ENCODE measurements around the gene SEMA5B. TPM values are rescaled to one million over a fixed set of nuclear protein-coding genes. Genes with fewer than 3 reads are reported as not detected.

SEMA5B gene
- total and polyA plus RNA-seq, 9 of the 15 experiments (the other 6 are each of a cell fraction or from before 2014, with no cell fraction given): not detected

DNA sequence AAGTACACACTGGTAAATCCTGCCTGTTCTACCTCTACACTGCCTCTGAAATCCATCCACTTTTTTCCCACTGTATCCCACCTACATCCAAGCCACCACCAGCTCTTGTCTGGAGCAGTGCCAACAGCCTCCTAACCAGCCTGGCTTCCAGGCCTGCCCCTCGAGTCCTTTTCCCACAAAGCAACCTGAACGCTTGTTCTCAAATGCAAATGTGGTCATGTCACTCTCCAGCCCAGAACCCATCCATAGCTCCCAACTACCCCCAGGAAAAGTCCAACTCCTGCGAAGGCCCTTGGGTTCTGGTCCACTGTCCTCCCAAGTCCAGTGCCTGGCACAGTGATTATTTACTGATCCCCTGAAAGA, 83.8 kb downstream of the SEMA5B start:
- WGBS (ENCODE audit: insufficient coverage, low coverage, missing lambda C conversion rate): 0% methylated on average over 2 of the region's 3 CpGs
- BruUV-seq (replicated peaks): no TSS peak
- in situ Hi-C loops (cut with MboI): loop anchor here (10.0 kb wide), 1 partner anchor 869 kb away; no protein-coding TSS in a partner anchor

More for the DNA sequence above, 83.8 kb downstream of the SEMA5B start:
- no peak for DNase-seq (ENCODE audit: extremely low read depth in 1 of 4, low spot score in 3 of 4)
- TF ChIP-seq ZNF561 (CRISPR knock-in tag; conservative IDR thresholded peaks at IDR 0.05) (no peak), BRF1 (IDR thresholded peaks at IDR 0.05; ENCODE audit: borderline replicate concordance, extremely low read depth, insufficient read length) (no peak), EHMT2 (IDR thresholded peaks at IDR 0.05) (no peak), JUN (IDR thresholded peaks at IDR 0.05; ENCODE audit: borderline replicate concordance, low read depth, low read length) (no peak), JUN (CRISPR knock-in tag; IDR thresholded peaks at IDR 0.05; ENCODE audit: borderline replicate concordance) (no peak), PHF20 (IDR thresholded peaks at IDR 0.05; ENCODE audit: partially characterized antibody) (no peak), PPARD (CRISPR knock-in tag; IDR thresholded peaks at IDR 0.05) (no peak)
- TF ChIP-seq, protein P1, sequence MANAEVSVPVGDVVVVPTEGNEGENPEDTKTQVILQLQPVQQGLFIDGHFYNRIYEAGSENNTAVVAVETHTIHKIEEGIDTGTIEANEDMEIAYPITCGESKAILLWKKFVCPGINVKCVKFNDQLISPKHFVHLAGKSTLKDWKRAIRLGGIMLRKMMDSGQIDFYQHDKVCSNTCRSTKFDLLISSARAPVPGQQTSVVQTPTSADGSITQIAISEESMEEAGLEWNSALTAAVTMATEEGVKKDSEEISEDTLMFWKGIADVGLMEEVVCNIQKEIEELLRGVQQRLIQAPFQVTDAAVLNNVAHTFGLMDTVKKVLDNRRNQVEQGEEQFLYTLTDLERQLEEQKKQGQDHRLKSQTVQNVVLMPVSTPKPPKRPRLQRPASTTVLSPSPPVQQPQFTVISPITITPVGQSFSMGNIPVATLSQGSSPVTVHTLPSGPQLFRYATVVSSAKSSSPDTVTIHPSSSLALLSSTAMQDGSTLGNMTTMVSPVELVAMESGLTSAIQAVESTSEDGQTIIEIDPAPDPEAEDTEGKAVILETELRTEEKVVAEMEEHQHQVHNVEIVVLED (CRISPR knock-in tag; IDR thresholded peaks at IDR 0.05): no peak
- TF ChIP-seq, protein P2, sequence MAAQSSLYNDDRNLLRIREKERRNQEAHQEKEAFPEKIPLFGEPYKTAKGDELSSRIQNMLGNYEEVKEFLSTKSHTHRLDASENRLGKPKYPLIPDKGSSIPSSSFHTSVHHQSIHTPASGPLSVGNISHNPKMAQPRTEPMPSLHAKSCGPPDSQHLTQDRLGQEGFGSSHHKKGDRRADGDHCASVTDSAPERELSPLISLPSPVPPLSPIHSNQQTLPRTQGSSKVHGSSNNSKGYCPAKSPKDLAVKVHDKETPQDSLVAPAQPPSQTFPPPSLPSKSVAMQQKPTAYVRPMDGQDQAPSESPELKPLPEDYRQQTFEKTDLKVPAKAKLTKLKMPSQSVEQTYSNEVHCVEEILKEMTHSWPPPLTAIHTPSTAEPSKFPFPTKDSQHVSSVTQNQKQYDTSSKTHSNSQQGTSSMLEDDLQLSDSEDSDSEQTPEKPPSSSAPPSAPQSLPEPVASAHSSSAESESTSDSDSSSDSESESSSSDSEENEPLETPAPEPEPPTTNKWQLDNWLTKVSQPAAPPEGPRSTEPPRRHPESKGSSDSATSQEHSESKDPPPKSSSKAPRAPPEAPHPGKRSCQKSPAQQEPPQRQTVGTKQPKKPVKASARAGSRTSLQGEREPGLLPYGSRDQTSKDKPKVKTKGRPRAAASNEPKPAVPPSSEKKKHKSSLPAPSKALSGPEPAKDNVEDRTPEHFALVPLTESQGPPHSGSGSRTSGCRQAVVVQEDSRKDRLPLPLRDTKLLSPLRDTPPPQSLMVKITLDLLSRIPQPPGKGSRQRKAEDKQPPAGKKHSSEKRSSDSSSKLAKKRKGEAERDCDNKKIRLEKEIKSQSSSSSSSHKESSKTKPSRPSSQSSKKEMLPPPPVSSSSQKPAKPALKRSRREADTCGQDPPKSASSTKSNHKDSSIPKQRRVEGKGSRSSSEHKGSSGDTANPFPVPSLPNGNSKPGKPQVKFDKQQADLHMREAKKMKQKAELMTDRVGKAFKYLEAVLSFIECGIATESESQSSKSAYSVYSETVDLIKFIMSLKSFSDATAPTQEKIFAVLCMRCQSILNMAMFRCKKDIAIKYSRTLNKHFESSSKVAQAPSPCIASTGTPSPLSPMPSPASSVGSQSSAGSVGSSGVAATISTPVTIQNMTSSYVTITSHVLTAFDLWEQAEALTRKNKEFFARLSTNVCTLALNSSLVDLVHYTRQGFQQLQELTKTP (IDR thresholded peaks at IDR 0.05; ENCODE audit: low read depth in 1 of 2, partially characterized antibody in 2 of 2): no peak
- no peak overlapping the region for H2AFZ ChIP-seq (ENCODE audit: low read depth, low read length)
- FAIRE-seq: no peak
- no peak overlapping the region for H3K9ac ChIP-seq (ENCODE audit: insufficient read depth in 1 of 2, low read depth in 2 of 2, low read length in 2 of 2)
- H4K20me1 ChIP-seq (replicated peaks; ENCODE audit: control insufficient read depth, insufficient read depth, low read length): no peaks in the 10 kb centered on the region; the same call in 1 of the 2 replicates
- no peak overlapping the region for H3K4me2 ChIP-seq (ENCODE audit: insufficient read depth, low read length)
- intact Hi-C loops (cut with micrococcal nuclease): loop anchor here (2.0 to 10.0 kb wide), 3 partner anchors 85 to 379 kb away; partner anchors contain the start of genes DTX3L and PARP9
- no peaks in the 10 kb centered on the region for H3K36me3 ChIP-seq (ENCODE audit: control insufficient read depth, insufficient read depth, low read length)
- CTCF ChIA-PET (ENCODE audit: low intra/inter-chr PET ratio): interaction anchor here (0.7 kb wide), 1 partner anchor 82 kb away, joined by 3 read pairs; no protein-coding TSS in a partner anchor
- H3K9me3 ChIP-seq (replicated peaks; ENCODE audit: control insufficient read depth, insufficient read depth, low read depth, low read length): no peaks in the 10 kb centered on the region
- no peaks in the 10 kb centered on the region for H3K79me2 ChIP-seq (ENCODE audit: control insufficient read depth, insufficient read depth, low read length)
- no peak overlapping the region for H3K4me3 ChIP-seq
- H3K27me3 ChIP-seq (ENCODE audit: control insufficient read depth in 2 of 2, insufficient read depth in 2 of 2, low read length in 2 of 2): peaks cover 0 to 14% of the 10 kb centered on the region in 2 experiments; a peak in 2 of 5 replicates
- no peaks in the 10 kb centered on the region for H3K9me1 ChIP-seq (ENCODE audit: control insufficient read depth, insufficient read depth, low read length)
- no peak for ATAC-seq
- no peak overlapping the region for H3K27ac ChIP-seq (ENCODE audit: extremely low read depth, low read depth, low read length)
- POLR2A ChIA-PET: no interaction called here
- H3K4me1 ChIP-seq (replicated peaks in 1 of 2; ENCODE audit: control insufficient read depth in 2 of 2, insufficient read depth in 2 of 2, low read length in 2 of 2): peaks cover 5 to 7% of the 10 kb centered on the region in 2 experiments; a peak in 3 of 5 replicates

Measured in K562 (cell line).